ENCODE measurements around the gene ST8SIA4.

The ST8SIA4 gene

DNA sequence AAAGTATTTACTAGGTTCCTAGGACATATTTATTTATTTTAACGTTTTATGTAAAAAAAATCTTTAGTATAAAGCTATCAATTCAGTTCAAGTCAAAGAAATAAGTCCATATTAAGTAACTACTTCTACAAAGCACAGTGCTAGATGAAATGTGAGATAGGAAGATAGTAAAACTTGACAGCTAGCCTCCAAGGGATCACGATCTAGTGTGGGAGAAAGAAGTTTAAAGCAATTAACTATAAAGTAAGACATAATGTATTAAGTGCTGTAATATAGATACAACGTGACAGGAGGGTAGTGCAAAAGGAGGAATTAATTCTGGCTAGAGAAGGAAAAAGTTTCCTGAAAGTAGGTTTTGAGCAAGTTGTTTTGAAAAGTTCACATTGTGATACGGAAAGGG lies 134.9 kb downstream of the ST8SIA4 start:
- peaks cover 4% of the 10 kb centered on the region for H3K27me3 Mint-ChIP-seq
- no peak for DNase-seq
- H3K9me3 Mint-ChIP-seq: no peaks in the 10 kb centered on the region
- no peaks in the 10 kb centered on the region for H3K4me1 Mint-ChIP-seq (ENCODE audit: low read depth)
- no peak overlapping the region for H3K4me3 Mint-ChIP-seq
- no peak overlapping the region for H3K27ac Mint-ChIP-seq
- H3K36me3 Mint-ChIP-seq (ENCODE audit: low read depth): no peaks in the 10 kb centered on the region

GRCh38 chr5:100762995-100763394 lies 140.1 kb downstream of the ST8SIA4 start:
- no peak overlapping the region for H3K27ac Mint-ChIP-seq
- no peak for DNase-seq
- no peak overlapping the region for H3K4me3 Mint-ChIP-seq
- H3K27me3 Mint-ChIP-seq: no peaks in the 10 kb centered on the region
- no peaks in the 10 kb centered on the region for H3K36me3 Mint-ChIP-seq (ENCODE audit: low read depth)
- no peaks in the 10 kb centered on the region for H3K9me3 Mint-ChIP-seq
- H3K4me1 Mint-ChIP-seq (ENCODE audit: low read depth): no peaks in the 10 kb centered on the region

- Mint-ChIP-seq H3K4me3 (no peak overlapping the region), H3K27ac (no peak overlapping the region), H3K27me3 (no peaks in the 10 kb centered on the region), H3K36me3 (ENCODE audit: low read depth) (no peaks in the 10 kb centered on the region), H3K9me3 (no peaks in the 10 kb centered on the region), H3K4me1 (ENCODE audit: low read depth) (no peaks in the 10 kb centered on the region)
- no peak for DNase-seq
Measured at GRCh38 chr5:100762108-100762507, 141.0 kb downstream of the ST8SIA4 start.

DNA sequence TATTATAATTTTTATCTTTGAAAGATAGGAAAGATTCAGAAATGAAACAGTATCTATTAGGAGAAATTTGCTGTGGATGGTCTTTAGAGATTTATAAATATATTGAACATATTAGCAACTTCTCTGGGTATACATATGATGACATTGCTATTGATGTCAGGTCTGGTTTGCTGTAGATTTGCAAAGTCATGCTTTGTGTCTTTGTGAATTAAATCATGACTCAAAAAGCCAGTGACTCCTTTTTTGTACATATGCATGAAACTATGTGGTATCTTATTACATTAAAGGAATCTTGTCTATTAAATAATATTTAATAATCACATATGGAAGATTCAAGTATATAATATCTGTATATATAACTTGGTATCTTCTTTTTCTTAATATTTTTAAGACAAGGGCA lies 141.9 kb downstream of the ST8SIA4 start:
- Mint-ChIP-seq H3K4me1 (ENCODE audit: low read depth) (no peaks in the 10 kb centered on the region), H3K27ac (no peak overlapping the region), H3K36me3 (ENCODE audit: low read depth) (no peaks in the 10 kb centered on the region), H3K27me3 (no peaks in the 10 kb centered on the region), H3K9me3 (no peaks in the 10 kb centered on the region), H3K4me3 (no peak overlapping the region)
- DNase-seq: no peak

DNA sequence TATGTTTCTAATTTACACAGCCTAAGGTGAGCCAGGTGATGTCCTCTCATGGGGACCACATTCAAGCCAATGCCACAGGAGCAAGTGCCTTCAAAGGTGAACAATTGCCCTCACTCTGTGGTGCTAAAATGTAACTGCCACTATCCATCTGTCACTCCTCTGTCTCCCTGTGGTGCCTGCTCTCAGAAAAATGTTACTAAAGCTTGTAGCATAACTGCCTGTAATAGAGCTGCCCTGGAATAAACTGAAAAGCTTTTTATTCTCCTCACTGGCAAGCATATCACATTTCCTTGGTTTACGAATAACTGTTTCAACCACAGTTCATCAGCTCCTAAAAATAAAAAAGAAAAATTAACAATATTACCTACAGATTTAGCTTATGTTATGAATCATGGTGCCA lies 142.4 kb downstream of the ST8SIA4 start:
- Mint-ChIP-seq H3K9me3 (no peaks in the 10 kb centered on the region), H3K27me3 (no peaks in the 10 kb centered on the region), H3K27ac (no peak overlapping the region), H3K4me3 (no peak overlapping the region), H3K36me3 (ENCODE audit: low read depth) (no peaks in the 10 kb centered on the region), H3K4me1 (ENCODE audit: low read depth) (no peaks in the 10 kb centered on the region)
- DNase-seq: no peak

DNA sequence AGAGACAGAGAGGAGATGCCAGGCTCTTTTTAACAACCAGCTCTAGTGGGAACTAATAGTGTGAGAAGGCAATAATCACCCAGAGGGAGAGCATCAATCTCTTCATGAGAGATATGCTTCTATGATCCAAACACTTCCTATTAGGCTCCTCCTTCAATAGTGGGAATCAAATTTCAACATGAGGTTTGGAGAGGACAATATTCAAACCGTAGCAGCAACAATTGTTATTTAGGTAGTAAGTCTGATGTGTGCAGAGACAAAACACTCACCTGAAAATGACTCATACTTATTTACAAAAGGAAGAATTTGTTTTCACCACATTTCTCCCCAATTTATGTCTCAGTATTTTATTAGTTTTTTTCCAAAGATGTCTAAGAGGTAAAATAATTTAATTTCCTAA lies 144.3 kb downstream of the ST8SIA4 start:
- H3K9me3 Mint-ChIP-seq: no peaks in the 10 kb centered on the region
- H3K27me3 Mint-ChIP-seq: no peaks in the 10 kb centered on the region
- no peak overlapping the region for H3K4me3 Mint-ChIP-seq
- no peak overlapping the region for H3K27ac Mint-ChIP-seq
- H3K4me1 Mint-ChIP-seq (ENCODE audit: low read depth): no peaks in the 10 kb centered on the region
- no peaks in the 10 kb centered on the region for H3K36me3 Mint-ChIP-seq (ENCODE audit: low read depth)
- DNase-seq: no peak

DNA sequence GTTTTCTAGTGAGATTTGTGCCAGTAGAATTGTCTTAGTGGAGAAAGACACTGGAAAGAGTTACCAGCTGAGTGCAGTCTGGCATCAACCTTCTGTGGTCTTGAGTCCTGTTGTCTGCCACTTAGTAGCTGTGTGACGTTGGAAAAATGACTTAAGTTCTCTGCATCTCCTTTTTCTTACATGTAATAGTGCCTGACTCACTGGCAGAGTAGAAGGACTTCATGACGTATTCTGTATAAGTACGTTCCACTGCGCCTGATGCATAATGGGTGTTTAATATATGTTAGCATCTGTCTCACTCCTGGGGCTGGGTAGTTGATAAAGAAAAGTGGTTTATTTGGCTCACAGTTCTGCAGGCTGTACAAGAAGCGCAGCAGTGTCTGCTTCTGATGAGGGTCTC lies 144.8 kb downstream of the ST8SIA4 start:
- Mint-ChIP-seq H3K36me3 (ENCODE audit: low read depth) (no peaks in the 10 kb centered on the region), H3K27ac (no peak overlapping the region)

DNA sequence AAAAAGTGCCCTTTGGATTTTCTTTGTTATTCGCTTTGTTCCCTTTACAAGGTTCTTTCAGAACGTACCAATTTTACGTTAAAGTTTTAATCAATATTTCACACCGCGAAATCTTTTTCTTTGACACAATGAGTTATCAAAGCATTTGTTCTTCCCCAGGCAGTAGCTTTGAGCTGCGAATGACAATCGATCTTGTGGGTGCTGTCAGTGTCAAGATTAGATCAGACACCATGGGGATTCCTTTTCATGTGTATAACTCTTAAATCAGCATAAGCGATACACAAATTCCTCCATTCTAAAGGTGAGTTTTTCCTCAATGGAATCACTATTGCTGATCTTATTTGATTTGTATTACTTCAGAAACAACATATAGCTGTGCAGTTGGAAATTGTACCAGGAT lies 145.5 kb downstream of the ST8SIA4 start:
- Mint-ChIP-seq H3K27ac (no peak overlapping the region), H3K36me3 (ENCODE audit: low read depth) (no peaks in the 10 kb centered on the region), H3K4me3 (no peak overlapping the region), H3K9me3 (no peaks in the 10 kb centered on the region), H3K4me1 (ENCODE audit: low read depth) (no peaks in the 10 kb centered on the region), H3K27me3 (no peaks in the 10 kb centered on the region)
- DNase-seq: no peak

More for the DNA sequence above, 144.8 kb downstream of the ST8SIA4 start:
- no peaks in the 10 kb centered on the region for H3K4me1 Mint-ChIP-seq (ENCODE audit: low read depth)
- H3K9me3 Mint-ChIP-seq: no peaks in the 10 kb centered on the region
- no peaks in the 10 kb centered on the region for H3K27me3 Mint-ChIP-seq
- no peak overlapping the region for H3K4me3 Mint-ChIP-seq
- DNase-seq: no peak

All from activated T-cell treated with anti-CD3 and anti-CD28 coated beads, Interleukin-2, amount 50 U/mL, for 24 hours (primary cell).